HFF-Myc (cell line): Measurements from ENCODE around the gene EME2.

ENCODE experiments used
- DNase-seq: peaks from one replicate; pipeline ENCODE4 v3.0.0-alpha.2; 2011; ENCODE audit warnings: low read depth; ENCODE audit errors: extremely low read depth
- H3K4me3 ChIP-seq: replicated peaks from 2 replicates; pipeline ENCODE4 v1.5.1; 2011; ENCODE audit warnings: low read depth, mild to moderate bottlenecking, control low read depth, low read length
- CTCF ChIP-seq: IDR thresholded peaks from 2 replicates; pipeline ENCODE4 v1.5.1; 2012; ENCODE audit warnings: mild to moderate bottlenecking, low read depth, low read length, control low read depth; ENCODE audit errors: missing control alignments

EME2 gene

DNA sequence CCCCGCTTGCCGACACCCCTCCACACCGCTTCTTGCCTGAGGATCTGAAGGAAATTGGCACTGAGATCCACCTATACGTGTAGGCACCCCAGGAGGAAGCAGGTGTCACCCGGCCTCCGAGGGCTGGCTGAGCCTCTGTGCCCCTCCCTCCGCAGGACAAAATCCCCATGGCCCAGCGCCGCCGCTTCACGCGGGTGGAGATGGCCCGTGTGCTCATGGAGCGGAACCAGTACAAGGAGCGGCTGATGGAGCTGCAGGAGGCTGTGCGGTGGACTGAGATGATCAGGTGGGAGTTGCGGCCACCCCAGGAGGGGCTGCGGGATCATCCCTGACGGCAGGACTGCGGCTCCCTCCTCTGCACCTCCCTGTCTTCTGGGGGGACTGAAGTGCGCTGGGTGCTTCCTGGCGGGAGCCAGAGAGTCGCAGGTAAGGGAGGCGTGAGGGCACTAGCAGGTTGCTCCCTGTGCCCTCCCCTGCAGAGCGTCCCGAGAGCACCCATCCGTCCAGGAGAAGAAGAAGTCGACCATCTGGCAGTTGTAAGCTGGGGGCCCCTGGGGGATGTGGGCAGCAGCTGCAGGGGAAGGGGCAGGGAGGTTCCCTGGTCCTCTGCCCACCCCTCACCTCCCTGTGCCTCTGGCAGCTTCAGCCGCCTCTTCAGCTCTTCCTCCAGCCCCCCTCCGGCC is 10.3 kb upstream of the EME2 start:
- DNase-seq = no peak
- H3K4me3 ChIP-seq = no peak overlapping the region
- TF ChIP-seq CTCF = no peak

GRCh38 chr16:1762879-1763520 is 9.6 kb upstream of the EME2 start:
- no peak for TF ChIP-seq CTCF
- no peak overlapping the region for H3K4me3 ChIP-seq
- no peak for DNase-seq

- H3K4me3 ChIP-seq = no peak overlapping the region
- TF ChIP-seq CTCF = peak; percentile 47
- no peak for DNase-seq
These were observed 8.8 kb upstream of the EME2 start for GRCh38 chr16:1763521-1764511.

DNA sequence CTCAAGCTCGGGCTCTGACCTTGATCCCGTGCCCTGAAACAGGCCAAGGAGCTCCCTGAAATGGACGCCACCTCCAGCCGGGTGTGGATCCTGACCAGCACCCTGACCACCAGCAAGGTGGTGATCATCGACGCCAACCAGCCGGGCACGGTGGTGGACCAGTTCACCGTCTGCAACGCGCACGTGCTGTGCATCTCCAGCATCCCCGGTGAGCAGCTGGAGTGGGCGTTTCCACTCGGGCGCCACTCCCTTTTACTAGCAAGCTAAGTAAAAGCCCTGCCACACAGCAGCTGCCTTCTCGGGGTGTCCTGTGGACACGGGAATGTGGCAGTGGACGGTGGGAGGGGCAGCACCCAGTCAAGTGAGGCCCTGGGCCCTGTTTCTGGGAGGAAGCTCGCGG is 7.6 kb upstream of the EME2 start:
- no peak for DNase-seq
- no peak overlapping the region for H3K4me3 ChIP-seq
- no peak for TF ChIP-seq CTCF

- H3K4me3 ChIP-seq = no peak overlapping the region
- no peak for DNase-seq
- no peak for TF ChIP-seq CTCF
These were observed 6.8 kb upstream of the EME2 start for GRCh38 chr16:1765826-1766225.

DNA sequence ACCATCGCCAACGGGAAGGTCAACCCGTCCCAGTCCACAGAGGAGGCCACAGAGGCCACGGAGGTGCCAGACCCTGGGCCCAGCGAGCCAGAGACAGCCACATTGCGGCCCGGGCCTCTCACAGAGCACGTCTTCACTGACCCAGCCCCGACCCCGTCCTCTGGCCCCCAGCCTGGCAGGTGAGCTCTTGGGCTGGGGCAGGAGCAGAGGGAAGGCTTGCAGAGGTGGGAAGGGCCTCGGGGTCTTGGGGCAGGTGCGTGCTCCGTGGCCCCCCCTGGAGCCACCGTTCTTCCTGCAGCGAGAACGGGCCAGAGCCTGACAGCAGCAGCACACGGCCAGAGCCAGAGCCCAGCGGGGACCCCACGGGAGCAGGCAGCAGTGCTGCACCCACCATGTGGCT is 6.4 kb upstream of the EME2 start:
- H3K4me3 ChIP-seq = no peak overlapping the region
- TF ChIP-seq CTCF = no peak
- no peak for DNase-seq
